Right lobe of liver (tissue), 6 donors: ENCODE measurements around the gene PPM1L. TPM values are rescaled to one million over a fixed set of nuclear protein-coding genes. Genes with fewer than 3 reads are reported as not detected.

Source experiments
- ATAC-seq, 4 donors: fragments of 200-7000 bp; cut with Tn5 transposase; one replicate each; pipeline ENCODE4 v1.9.1; 2020; ENCODE audit warnings: mild to moderate bottlenecking in 4 of 4, moderate library complexity in 4 of 4
- DNase-seq, 3 donors: peaks; one replicate each; pipeline ENCODE4 v3.0.0-alpha.2; 2020
- H3K27ac ChIP-seq, 3 donors: fragments of 200-600 bp; one replicate each; pipeline ENCODE4 v1.8.0; 2022
- H3K27me3 ChIP-seq, 2 donors: fragments of 200-600 bp; one replicate each; pipeline ENCODE4 v1.8.0; 2022
- H3K36me3 ChIP-seq, 4 donors: fragments of 200-600 bp; sonication (generic) in 1 of 4; one replicate each; pipeline versions ENCODE4 v1.5.1 to v1.8.0; 2017 to 2022; ENCODE audit warnings: control low read depth in 1 of 4
- H3K4me1 ChIP-seq, 4 donors: fragments of 200-600 bp; sonication (generic) in 1 of 4; one replicate each; pipeline versions ENCODE4 v1.5.1 to v1.8.0; 2017 to 2022; ENCODE audit warnings: control low read depth in 1 of 4
- H3K4me3 ChIP-seq, 3 donors: fragments of 200-600 bp; one replicate each; pipeline ENCODE4 v1.8.0; 2022
- H3K9me3 ChIP-seq, 4 donors: fragments of 200-600 bp; sonication (generic) in 1 of 4; one replicate each; pipeline versions ENCODE4 v1.5.1 to v1.8.0; 2017 to 2022; ENCODE audit warnings: control low read depth in 1 of 4
- CTCF ChIP-seq, 4 donors: fragments of 200-600 bp in 3 of 4; fragments of 450-650 bp in 1 of 4; IDR thresholded peaks; one replicate each; pipeline versions ENCODE4 v1.5.1 to v1.8.0; 2016 to 2022; ENCODE audit warnings: antibody characterized with exemption in 4 of 4, mild to moderate bottlenecking in 2 of 4
- POLR2A ChIP-seq: fragments of 450-650 bp; IDR thresholded peaks from one replicate; pipeline ENCODE4 v1.6.1; 2017; ENCODE audit warnings: antibody characterized with exemption, mild to moderate bottlenecking
- WGBS: methylation state at CpG from one replicate; pipeline ENCODE4 v1.1.6; 2018; ENCODE audit warnings: low coverage, low lambda C conversion rate; ENCODE audit not compliant: insufficient coverage; ENCODE audit errors: missing lambda C conversion rate; 5-methylcytosine and 5-hydroxymethylcytosine counted together
- intact Hi-C, 2 donors: fragments of 100-400 bp; cut with DNase I; formaldehyde crosslinking; loops; one replicate each; pipeline versions ENCODE4 v1.11.2 to v1.14.1; 2022
- total RNA-seq, 6 experiments: library from RNA; depleted of rRNA in 2 of 6; stranded (reverse); fragments of >200 nt in 2 of 6; fragmentation: NEBNext Ultra II Directional in 3 of 6; extraction: Animal tissue kit (Norgen Biotek cat#: 25700) in 3 of 6; gene quantifications; one replicate each; pipeline versions ENCODE4 v1.1.0 to v1.2.4, GENCODE V29; 2016 to 2023
- donor health status: DM: no; HTN: yes; CAD: no.
- donor health status: DM: no; HTN: no; CAD: no.
- donor health status: DM: no; HTN: no; CAD: no.
- donor health status: DM: no; HTN: yes; CAD: no.
- donor health status: DM: no; HTN: yes; CAD: no.

The PPM1L gene
- total RNA-seq, 6 experiments from 2014 or later: 6.9 to 25.4 (median 14.7) TPM

- Histone ChIP-seq H3K9me3 (no peaks in the 10 kb centered on the region), H3K27me3 (no peaks in the 10 kb centered on the region), H3K4me1 (no peaks in the 10 kb centered on the region), H3K36me3 (no peaks in the 10 kb centered on the region), H3K4me3 (no peak overlapping the region), H3K27ac (no peak overlapping the region)
- intact Hi-C loops: no loop called here
- ATAC-seq (no peak), DNase-seq (no peak)
- TF ChIP-seq POLR2A: no peak
- no peak for TF ChIP-seq CTCF (IDR thresholded peaks at IDR 0.05)
- 80% methylated on average over 2 of the region's 3 CpGs for WGBS
These were observed 127.3 kb downstream of the PPM1L start for GRCh38 chr3:160883373-160883772.

DNA sequence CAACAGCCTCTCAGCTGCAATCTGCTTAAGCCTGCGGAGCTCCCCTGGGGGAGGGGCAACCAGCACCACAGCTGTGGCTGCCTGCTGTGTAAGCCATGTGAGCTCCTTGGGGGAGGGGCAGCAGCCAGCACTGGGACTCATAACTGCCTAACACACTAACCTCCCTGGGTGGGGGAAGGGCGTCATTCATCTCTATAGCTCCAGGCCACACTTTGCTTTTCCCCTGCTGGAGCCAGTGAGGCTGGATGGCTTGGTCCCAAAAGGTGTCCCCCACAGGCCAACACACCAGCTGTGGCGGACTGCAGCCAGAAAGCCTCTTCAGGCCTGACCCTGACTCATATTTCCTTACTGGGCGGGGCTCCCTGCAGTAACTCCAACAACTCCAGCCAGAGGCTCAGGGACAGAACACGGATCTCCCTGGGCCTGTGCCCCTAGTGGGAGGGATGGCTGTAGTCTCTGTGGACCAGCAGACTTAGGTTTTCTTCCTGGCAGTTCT lies 129.8 kb downstream of the PPM1L start:
- 0% methylated on average over 1 of the region's 5 CpGs for WGBS
- no peaks in the 10 kb centered on the region for H3K36me3 ChIP-seq
- no peaks in the 10 kb centered on the region for H3K9me3 ChIP-seq
- ATAC-seq (no peak), DNase-seq (no peak)
- TF ChIP-seq CTCF (IDR thresholded peaks at IDR 0.05) (no peak), POLR2A (no peak)
- no peaks in the 10 kb centered on the region for H3K4me1 ChIP-seq
- no peak overlapping the region for H3K27ac ChIP-seq
- intact Hi-C loops: no loop called here
- no peak overlapping the region for H3K4me3 ChIP-seq
- H3K27me3 ChIP-seq: no peaks in the 10 kb centered on the region

GRCh38 chr3:160886421-160886820 lies 130.4 kb downstream of the PPM1L start:
- Histone ChIP-seq H3K27me3 (no peaks in the 10 kb centered on the region), H3K27ac (no peak overlapping the region), H3K36me3 (no peaks in the 10 kb centered on the region), H3K4me1 (no peaks in the 10 kb centered on the region), H3K4me3 (no peak overlapping the region), H3K9me3 (no peaks in the 10 kb centered on the region)
- WGBS: 93% methylated on average over 3 of the region's 4 CpGs
- TF ChIP-seq POLR2A: no peak
- no peak for TF ChIP-seq CTCF (IDR thresholded peaks at IDR 0.05)
- intact Hi-C loops: no loop called here
- ATAC-seq (no peak), DNase-seq (no peak)

DNA sequence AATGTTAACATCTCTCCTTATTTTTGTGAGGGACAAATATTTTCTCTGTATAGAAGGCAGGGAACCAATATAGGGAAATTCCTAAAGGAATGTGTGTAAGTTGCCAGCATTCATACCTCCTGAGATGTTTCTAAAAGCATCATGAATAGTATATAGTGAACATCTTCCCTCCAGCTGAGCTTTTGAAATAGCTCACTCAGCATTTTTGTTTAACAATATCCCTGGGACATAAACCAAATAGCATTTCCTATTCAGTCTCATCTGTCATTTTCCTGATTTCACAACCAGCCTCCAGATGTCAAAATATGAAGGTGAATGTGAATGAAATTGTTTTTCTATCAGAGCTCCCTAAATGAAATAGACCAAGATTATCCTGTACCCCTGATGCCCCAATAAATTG lies 137.2 kb downstream of the PPM1L start:
- Histone ChIP-seq H3K27ac (no peak overlapping the region), H3K9me3 (no peaks in the 10 kb centered on the region), H3K4me1 (no peaks in the 10 kb centered on the region), H3K27me3 (no peaks in the 10 kb centered on the region), H3K36me3 (no peaks in the 10 kb centered on the region), H3K4me3 (no peak overlapping the region)
- DNase-seq (no peak), ATAC-seq (no peak)
- intact Hi-C loops: no loop called here
- TF ChIP-seq POLR2A (no peak), CTCF (IDR thresholded peaks at IDR 0.05) (no peak)

- intact Hi-C loops: no loop called here
- no peaks in the 10 kb centered on the region for H3K9me3 ChIP-seq
- 89% methylated on average over 2 of the region's 2 CpGs for WGBS
- ATAC-seq: no peak
- H3K4me1 ChIP-seq: no peaks in the 10 kb centered on the region
- no peaks in the 10 kb centered on the region for H3K36me3 ChIP-seq
- no peaks in the 10 kb centered on the region for H3K27me3 ChIP-seq
- no peak for DNase-seq
- TF ChIP-seq POLR2A (no peak), CTCF (IDR thresholded peaks at IDR 0.05) (no peak)
- no peak overlapping the region for H3K27ac ChIP-seq
- H3K4me3 ChIP-seq: no peak overlapping the region
These were observed 148.7 kb downstream of the PPM1L start for GRCh38 chr3:160904691-160905090.
